GM18502 (cell line): ENCODE data around the gene TBL1XR1.
"Not testable (repeated sequence)": the region's sequence is repeated elsewhere in the genome, so short reads cannot be mapped to it uniquely, and the experiment has no call there.

Source experiments
- ATAC-seq: cut with Tn5 transposase; IDR thresholded peaks from one replicate; pipeline ENCODE4 v1.9.1; 2021; ENCODE audit warnings: mild to moderate bottlenecking; ENCODE audit not compliant: unreplicated experiment, poor library complexity

TBL1XR1 gene

GRCh38 chr3:177041730-177042551, 155.3 kb downstream of the TBL1XR1 start:
- ATAC-seq: peak; percentile 64

- ATAC-seq: no peak
Observed at GRCh38 chr3:177041021-177041729, 156.1 kb downstream of the TBL1XR1 start.

GRCh38 chr3:177039490-177040274, 157.6 kb downstream of the TBL1XR1 start:
- ATAC-seq: no peak

GRCh38 chr3:177037241-177037640, 160.0 kb downstream of the TBL1XR1 start:
- ATAC-seq: no peak

- ATAC-seq: no peak
Observed at GRCh38 chr3:177035676-177036075, 161.6 kb downstream of the TBL1XR1 start.

- ATAC-seq: no peak
Observed at GRCh38 chr3:177034832-177035475, 162.3 kb downstream of the TBL1XR1 start.

- ATAC-seq: no peak
Observed at GRCh38 chr3:177026505-177027277, 170.6 kb downstream of the TBL1XR1 start.

- ATAC-seq: no peak
Observed at GRCh38 chr3:177015881-177016280, 181.4 kb downstream of the TBL1XR1 start.

GRCh38 chr3:177013681-177014280, 183.5 kb downstream of the TBL1XR1 start:
- no peak for ATAC-seq

- ATAC-seq: no peak
Observed at GRCh38 chr3:177005718-177006405, 191.4 kb downstream of the TBL1XR1 start.

- not testable (repeated sequence) for ATAC-seq
Observed at GRCh38 chr3:177000159-177000558, 197.1 kb downstream of the TBL1XR1 start.

- no peak for ATAC-seq
Observed at GRCh38 chr3:176995946-176996345, 201.3 kb downstream of the TBL1XR1 start.

GRCh38 chr3:176994891-176995781, 202.1 kb downstream of the TBL1XR1 start:
- ATAC-seq: no peak

GRCh38 chr3:176994393-176994792, 202.9 kb downstream of the TBL1XR1 start:
- ATAC-seq: no peak

- no peak for ATAC-seq
Observed at GRCh38 chr3:176992978-176993377, 204.3 kb downstream of the TBL1XR1 start.

- no peak for ATAC-seq
Observed at GRCh38 chr3:176992565-176992964, 204.7 kb downstream of the TBL1XR1 start.

- ATAC-seq: no peak
Observed at GRCh38 chr3:176988795-176989194, 208.5 kb downstream of the TBL1XR1 start.
